HG03103 (cell line): ENCODE results near the gene MAP2K6.

ENCODE experiments used
- ATAC-seq: cut with Tn5 transposase; IDR thresholded peaks from one replicate; pipeline ENCODE4 v1.9.1; 2021; ENCODE audit warnings: low read depth; ENCODE audit not compliant: unreplicated experiment

MAP2K6 gene

DNA sequence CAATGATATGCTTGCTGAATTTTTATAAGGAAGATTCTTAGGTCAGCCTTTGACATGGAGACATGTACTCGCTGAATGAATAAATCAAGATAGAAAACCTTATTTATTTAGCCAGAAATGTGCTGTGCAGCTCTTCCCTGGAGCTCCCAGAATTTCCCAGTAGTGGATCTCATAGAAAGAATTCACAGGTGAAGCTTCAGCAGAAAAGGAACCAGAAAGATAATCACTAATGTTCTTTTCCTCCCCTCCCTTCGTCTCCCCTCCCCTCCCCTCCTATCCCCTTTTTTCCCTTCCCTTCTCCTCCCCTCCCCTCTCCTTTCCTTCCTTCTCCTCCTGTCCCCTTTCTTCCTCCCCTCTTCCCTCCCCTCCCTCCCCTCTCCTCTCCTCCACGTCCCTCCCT lies 158.2 kb downstream of the MAP2K6 start:
- ATAC-seq: no peak

DNA sequence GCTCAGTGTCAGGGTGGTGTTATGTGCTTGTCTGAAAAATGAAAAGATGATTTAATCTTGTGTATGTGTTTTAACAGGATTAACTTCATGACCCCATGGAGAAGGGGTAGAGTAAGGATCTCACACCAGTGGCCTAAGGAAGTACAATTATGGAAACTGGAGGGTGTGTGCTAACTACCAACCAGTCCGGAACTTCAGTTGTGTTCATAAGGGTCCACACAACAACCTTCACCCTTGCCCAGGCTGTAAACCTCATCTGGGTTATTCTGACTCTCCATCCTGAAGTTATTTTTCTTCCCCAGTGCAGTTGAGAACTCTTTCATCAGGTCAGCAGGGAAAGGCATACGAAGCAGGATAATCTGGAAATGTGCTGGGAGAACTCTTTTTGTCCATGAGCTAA lies 158.9 kb downstream of the MAP2K6 start:
- no peak for ATAC-seq

DNA sequence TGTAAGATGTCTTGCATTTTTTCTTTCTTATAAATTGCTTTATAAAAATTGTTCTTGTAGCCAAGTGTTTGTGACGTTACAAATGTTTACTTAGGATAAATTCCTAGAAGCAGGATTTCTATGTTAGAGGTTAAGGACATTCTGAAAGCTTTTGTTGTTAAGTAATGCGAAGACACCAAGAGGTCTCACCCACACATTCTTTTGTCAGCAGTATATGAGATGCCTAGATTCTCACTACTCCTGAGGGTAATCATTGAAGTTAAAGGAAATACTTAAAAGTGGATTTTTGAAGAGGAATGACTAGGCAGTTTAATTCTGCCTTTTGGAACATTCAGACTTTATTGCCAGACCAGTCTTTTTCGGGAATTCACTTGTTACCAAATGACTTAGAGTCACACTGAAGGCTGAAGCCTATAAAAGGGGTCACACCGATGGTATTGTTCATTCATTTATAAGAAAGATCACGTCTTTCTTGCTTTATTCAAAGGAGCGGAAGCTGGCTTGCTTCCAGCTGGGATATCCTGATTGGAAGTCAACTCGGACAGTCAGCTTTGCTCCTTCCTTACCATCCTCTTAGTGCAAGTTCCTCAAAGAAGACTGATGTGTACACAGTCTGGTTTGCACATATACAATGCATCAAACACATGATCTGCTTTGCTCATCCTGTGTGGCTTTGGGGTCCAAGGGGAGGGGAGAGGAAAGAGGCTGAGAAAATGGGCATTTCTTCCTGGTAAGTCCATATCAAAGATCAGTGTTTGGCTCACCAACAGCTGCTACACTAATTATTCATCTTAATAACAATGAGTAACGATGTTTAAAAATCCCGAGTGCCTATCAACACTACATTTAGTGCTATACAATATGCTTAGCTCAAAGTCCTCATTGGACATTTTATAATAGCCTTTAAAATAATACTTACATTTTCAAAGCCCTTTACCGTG lies 160.0 kb downstream of the MAP2K6 start:
- no peak for ATAC-seq

DNA sequence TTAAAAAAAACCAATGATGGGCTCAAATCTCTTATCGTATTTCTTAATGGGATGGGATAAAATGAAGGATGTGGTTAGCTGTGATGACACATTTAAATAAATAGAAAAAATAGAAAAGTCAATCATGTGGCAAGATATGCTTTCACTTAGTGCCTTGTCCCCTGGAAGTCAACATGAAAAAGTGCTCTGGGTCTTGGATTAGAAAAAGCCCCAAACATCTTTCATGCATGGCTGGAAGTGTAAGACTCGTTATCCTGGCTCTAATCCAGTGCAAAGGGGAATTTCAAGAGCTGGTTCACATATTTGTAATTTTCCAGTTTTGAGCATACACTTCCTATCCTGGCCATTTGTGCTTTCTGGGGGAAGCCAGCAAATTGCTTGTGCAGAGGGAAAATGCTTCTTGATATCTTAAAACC lies 160.9 kb downstream of the MAP2K6 start:
- ATAC-seq: no peak

DNA sequence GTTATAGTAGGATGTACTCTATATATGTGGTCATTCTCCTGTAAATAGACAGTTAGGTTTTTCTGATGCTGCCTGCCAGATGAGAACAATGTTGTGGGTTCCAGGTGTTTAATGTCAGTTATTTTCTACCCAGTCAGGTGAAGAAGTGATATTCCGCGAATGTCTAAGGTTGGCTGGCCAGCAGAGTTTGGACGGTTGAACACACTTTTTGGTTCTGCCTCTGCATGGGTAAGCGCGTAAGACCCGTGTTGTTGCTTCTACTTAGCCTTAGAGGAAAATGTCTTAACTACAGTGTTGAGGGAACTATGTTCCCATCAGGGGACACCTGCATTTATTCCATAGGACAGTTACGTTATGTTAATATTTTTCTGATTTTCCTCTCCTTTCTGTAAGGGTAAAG lies 162.6 kb downstream of the MAP2K6 start:
- ATAC-seq: no peak

DNA sequence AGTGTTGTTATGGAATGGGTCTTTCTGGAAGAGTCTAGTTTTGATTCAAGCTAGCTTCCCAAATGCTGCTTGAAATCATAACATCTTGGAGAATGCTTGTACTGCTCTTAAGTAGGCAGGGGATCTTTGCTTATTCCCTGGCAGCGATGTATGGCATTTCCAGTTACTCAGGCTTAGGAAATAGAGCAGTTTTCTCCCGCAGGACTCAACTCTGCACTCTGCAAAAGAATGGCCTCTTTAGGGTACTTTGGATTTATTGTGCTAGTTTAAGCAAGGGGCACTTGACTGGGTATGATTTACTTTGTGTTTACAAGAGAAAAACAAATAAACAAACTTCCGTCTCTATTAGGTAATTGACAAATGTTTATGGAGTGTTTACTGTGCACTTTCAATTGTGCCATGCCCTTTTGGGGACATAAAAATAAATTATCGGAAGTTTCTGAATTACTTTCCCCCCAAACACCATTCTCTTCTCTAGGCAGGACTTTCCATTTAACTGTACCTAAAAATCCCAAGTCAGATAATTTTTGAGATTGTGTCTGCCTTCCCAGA lies 164.0 kb downstream of the MAP2K6 start:
- ATAC-seq: no peak

DNA sequence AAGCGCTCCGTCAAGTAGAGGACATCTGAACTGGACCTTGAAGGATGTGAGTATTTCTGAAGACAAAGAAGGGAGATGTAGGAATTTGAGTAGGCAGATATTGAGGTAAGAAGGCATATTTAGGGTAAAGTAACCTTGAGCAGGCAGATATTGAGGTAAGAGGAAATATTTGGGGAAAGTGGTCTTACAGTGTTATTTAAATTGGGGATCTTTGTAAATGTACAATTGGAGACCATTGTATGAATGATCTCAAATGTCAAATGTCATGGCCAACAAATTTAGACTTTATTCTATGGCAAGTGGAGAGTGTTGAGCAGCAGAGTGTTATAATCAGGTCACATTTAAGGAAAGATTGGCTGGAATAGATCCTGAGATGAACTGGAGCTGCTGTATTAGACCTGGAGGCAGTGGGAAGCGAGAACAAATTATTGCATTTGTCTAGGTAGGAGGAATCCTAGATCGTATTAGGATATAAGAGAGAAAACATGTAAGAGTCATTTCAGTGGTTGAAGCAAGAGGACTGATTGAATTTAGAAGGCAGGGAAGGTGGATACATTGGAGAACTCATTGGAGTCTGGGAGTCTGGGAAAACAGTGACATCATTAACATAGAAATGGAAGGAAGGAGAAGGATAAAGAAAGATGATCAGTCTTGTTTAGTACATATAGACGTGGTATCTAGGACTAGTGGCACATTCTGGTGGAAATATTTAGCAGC lies 165.6 kb downstream of the MAP2K6 start:
- no peak for ATAC-seq

DNA sequence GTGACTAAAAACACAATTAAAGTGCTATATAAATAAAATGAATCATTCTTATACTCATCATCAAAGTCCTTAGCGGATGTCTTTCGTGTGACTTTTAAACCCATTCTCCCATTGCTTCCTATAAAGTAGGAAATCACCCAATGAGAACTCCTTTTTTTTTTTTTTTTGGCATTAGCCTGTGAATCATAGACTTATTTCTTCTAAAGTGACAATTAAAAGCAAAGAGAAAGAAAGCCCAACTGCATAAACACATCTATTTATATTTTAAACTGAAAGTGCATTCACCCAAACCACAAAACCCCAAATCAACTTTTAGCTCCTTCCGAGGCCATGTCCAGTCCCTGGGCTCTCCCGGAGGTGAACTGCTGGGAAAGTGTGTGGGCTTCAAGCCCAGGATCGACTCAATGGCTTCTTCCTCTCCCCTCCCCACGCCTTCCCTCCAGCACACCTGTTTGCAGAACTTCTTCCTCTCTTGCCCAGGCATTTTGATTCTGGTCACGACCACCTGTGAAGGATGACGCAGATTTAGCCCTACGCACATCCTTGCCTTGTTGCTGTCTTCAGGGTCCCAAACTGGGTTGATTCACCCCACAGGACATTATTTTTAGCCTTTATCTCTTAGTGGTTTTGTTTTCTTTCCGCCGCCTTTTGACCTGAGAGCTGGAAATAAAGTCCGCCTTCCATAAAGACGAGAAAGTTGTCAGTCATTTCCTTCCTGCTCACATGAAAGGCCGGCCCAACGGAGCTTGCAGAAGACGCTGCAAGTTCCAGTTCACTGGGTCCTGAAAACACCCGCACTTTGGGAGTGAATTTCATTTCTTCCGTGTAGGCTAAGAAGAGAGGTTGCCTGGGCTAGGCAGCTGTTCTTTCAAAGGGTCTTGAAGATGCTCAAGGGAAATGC lies 166.8 kb downstream of the MAP2K6 start:
- ATAC-seq: peak; percentile 69

DNA sequence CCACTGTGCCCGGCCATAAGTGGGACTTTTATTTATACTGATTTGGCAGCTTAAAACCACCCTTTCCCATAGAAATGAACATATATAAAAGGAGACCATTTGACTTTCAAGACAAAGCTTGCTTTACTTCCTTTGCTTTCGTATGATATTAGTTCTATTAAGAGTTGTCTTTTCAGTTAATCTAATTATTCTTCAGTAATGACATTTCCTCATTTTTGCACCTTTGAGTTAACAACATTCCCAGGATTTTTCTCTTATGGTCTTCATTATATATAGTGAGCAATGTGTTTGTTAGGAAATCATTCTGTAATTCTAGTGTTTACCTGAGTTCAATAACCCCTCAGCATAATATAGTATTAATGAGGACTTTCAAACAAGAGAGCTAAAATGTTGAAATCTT lies 173.8 kb downstream of the MAP2K6 start:
- no peak for ATAC-seq

DNA sequence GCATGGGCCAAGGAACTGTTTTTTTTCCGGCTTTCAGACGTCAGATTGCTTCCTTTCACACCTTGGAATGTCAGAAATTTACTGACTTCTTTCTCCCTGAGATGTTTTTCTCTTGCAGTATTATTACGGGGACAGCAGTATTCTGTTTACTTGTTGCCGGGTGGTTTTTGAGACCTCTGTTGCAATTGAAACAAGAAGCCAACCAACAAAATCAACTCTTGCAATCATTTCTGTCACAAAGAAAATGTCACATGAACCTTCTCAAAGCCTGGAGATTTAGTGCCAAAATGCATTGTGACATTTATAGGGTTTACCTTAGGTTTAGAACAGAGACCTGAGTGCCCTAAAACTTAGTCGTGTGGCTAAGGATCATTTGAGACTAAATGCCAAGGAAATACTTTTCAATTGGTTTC lies 174.3 kb downstream of the MAP2K6 start:
- no peak for ATAC-seq

DNA sequence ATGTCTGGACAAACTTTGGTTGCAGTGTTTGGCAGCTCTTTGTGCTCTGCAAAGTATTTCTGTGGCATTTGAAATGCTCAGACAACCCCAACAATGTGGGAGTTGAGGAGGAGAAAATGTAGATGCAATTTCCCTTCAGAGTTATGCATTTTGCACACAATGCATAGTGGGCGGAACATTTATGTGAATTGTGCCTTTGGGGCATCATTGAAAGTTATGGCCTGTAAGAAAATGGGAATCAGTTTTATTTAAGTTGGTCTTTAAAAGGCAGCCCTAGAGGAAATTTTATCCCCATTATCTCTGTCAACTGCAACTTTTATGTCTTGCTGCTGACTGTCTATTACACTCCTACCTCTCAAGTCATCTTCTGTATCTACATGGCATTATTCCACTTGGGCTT lies 176.2 kb downstream of the MAP2K6 start:
- no peak for ATAC-seq

DNA sequence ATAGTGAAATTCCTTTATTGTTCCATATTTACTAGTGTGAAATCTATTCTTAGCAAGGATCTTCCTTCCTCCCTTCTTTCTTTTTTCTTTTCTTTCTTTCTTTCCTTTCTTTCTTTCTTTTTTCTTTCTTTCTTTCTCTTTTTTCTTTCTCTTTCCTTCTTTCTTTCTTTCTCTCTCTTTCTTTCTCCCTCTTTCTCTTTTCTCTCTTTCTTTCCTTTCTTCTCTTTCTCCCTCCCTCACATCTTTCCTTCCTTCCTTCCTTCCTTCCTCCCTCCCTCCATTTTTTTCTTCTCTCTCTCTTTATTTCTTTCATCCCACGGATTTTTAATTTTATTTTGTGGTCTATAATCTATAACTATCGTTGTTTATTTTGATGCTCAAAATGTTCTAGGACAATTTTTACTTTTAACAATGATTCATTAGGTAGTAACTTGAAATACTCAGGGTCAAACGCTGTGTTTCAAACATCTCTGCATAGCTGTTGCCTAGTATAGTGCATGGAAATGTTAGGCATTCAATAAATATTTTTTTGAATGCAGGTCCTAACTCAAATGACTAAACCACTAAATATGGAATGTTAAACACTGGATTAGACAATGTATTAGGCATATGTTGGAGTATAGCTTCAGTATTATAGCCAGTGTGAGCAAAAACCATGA lies 178.3 kb downstream of the MAP2K6 start:
- no peak for ATAC-seq

DNA sequence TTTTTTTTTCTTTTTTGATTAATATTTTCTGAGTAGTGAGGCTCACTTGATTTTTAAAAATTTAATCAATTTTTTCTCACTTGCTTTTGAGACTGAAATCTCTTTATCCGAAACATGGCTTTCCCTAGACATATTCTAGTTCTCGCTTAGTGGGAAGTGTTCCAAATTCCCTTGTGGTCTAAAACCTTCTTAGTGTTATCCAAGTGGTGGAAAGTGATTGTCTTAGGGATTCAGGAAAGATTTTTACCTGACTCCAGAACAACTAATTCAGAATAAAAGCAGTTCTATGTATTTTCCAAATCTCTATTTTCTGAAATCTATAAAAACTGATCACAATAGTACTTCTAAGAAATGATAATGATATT lies 178.8 kb downstream of the MAP2K6 start:
- no peak for ATAC-seq

DNA sequence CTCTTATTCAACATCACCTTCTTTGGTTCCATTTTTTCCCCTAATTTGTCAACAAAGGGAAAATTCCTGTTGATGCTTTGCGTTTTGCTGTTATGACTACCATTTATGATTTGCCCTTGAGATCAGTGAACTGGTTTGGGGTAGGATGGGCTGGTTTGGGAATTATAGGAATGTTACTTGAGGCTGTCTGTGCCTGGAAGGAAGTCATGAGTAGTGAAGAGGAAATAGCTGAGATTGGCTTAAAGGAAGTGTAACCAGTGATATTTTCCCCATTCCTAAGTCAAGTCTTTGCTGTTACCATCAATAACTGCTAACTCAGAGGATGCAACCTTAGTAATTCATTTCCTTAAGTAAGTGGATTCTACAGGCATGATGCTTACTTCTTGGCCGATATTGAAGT lies 179.2 kb downstream of the MAP2K6 start:
- ATAC-seq: no peak

DNA sequence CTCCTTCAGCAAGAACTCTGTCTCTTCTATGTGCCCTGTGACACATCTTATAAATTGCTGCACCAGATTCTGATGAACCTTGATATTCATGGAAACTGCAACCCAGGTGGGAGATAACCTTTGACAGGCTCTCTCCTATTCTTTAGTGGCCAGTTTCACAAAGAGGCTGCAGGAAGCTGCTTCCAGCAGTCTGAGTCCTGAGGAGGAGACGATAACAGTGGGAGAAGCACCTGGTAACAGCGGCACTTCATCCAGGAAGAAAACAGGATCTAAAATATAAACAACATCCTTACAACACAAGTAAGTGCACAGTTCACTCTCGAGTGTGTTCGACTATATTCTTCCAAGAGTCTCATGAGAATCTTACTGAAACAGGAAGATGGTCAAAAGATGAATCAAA lies 180.1 kb downstream of the MAP2K6 start:
- no peak for ATAC-seq

DNA sequence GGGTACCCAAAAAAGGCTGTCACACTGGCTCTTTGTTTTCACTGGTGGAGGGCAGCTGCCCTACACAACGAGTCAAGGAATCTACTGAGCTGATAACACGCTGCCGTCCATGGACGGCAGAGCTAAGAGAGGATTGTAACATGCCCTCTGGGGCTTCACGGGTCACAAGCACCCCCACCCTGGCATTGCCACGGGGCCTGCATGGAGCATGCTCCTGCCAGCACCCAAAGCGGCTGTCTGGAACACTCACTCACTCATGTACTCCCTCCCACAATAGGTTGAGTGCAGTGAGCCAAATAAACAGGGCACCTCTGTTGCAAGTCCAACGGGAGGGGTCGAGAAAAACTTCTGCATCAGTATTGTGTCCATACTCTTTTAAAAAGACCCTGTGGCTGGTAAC lies 181.6 kb downstream of the MAP2K6 start:
- ATAC-seq: no peak

DNA sequence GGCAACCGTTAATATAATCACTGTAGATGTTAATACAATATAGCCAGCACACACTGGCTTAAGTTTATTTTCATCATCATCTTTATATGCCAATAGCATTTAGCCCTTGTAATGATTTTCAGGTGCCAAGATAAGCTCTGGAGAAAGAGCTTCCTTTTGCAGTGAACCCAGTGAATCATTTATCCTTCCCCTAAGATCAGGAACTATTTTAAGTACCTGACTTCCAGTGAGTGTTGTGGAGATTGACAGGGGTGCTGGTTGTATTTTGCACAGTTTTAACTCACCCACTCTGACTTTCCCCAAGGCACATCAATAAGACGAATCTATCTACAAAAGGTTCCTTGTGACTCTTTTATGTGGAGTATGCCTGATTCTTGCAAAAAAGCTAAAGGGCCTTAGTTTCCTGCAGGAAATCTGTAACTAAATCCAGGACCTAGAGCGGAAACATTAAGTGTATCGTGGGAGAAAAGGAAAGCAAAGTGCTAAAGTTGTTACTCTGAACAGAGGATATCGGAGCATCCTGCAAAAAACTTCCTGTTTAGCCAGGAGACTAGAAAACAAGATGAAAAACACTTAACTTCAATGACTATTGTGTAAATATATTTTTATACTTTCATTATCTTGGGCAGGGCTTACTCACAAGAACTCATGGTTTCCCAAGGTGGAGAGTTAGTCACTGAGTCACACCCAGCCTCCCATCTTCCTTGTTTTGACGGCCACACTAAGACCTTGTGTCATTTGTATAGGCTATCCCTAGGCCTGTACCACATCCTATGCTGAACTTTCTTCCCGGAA lies 183.6 kb downstream of the MAP2K6 start:
- ATAC-seq: no peak

DNA sequence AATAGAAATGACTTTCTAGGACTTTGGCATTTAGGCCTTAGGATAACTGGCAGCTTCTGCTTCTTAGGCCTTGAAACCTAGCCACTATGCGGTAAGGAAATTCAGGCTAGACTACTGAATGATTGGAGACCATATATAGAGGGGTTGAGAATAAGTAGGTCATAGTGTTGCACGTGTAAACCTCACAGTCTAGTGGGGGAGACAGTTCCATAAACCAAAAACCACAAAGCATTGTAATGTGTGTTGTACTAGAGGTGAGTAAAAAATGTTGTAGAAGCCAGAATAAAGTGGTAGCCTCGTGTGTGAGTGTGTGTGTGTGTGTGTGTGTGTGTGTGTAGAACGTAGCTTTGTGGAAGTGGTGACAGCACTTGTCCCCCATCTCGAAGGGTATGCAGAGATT lies 188.5 kb downstream of the MAP2K6 start:
- no peak for ATAC-seq
